Stimulated activated CD4-positive, alpha-beta T cell treated with anti-CD3 and anti-CD28 coated beads, Interleukin-4, amount 100 ng/mL, for 24 hours (primary cell): ENCODE measurements around the gene C6.

ENCODE experiments used
- DNase-seq: peaks from one replicate; pipeline ENCODE4 v3.0.0-alpha.2; 2020

Gene C6

GRCh38 chr5:41118177-41118576 is 95.2 kb downstream of the C6 start:
- no peak for DNase-seq

GRCh38 chr5:41115281-41115680 is 98.1 kb downstream of the C6 start:
- DNase-seq = no peak

GRCh38 chr5:41112486-41113455 is 100.6 kb downstream of the C6 start:
- no peak for DNase-seq

- DNase-seq = no peak
These were observed 104.1 kb downstream of the C6 start for GRCh38 chr5:41109186-41109585.

- no peak for DNase-seq
These were observed 111.0 kb downstream of the C6 start for GRCh38 chr5:41102341-41102740.

GRCh38 chr5:41097642-41098041 is 115.7 kb downstream of the C6 start:
- DNase-seq = no peak

- DNase-seq = no peak
These were observed 117.8 kb downstream of the C6 start for GRCh38 chr5:41095324-41096101.

GRCh38 chr5:41094871-41095270 is 118.5 kb downstream of the C6 start:
- DNase-seq = no peak

GRCh38 chr5:41093803-41094202 is 119.5 kb downstream of the C6 start:
- no peak for DNase-seq
